PC-9 (cell line): Measurements from ENCODE around the gene C1orf146. TPM values are rescaled to one million over a fixed set of nuclear protein-coding genes. Genes with fewer than 3 reads are reported as not detected.

Source experiments
- BruUV-seq: library from RNA; stranded (reverse); fragments of 400-500 nt; replicated peaks from 2 replicates; lab custom pipeline; 2021; lab: Mats Ljungman, UMichigan
- CTCF ChIA-PET: fragments of 300-600 bp; sonication (Branson Sonifier 250); formaldehyde crosslinking; loops from one replicate; lab custom pipeline; 2022; ENCODE audit warnings: antibody characterized with exemption; lab: Charles Lee
- POLR2A ChIA-PET: fragments of 300-600 bp; sonication (Branson Sonifier 250); formaldehyde crosslinking; loops from one replicate; lab custom pipeline; 2022; ENCODE audit warnings: antibody characterized with exemption; ENCODE audit not compliant: unreplicated experiment; lab: Charles Lee
- DNase-seq, 2 experiments: peaks; one replicate each; pipeline versions ENCODE4 v3.0.0 to v3.0.0-alpha.2; 2015 to 2022; ENCODE audit warnings: mixed read lengths in 1 of 2
- H2AFZ ChIP-seq: fragments of 200-600 bp; sonication (generic); 2 replicates; pipeline ENCODE4 v1.8.1; 2017; ENCODE audit warnings: antibody characterized with exemption
- H3F3A ChIP-seq: fragments of 200-600 bp; sonication (generic); 2 replicates; pipeline ENCODE4 v1.8.1; 2017; ENCODE audit warnings: antibody characterized with exemption, mild to moderate bottlenecking, low read depth; ENCODE audit not compliant: insufficient read depth
- H3K27ac ChIP-seq: fragments of 200-600 bp; sonication (generic); 2 replicates; pipeline ENCODE4 v1.6.1; 2016; ENCODE audit warnings: mixed run types
- H3K27me3 ChIP-seq: fragments of 200-600 bp; sonication (generic); 2 replicates; pipeline ENCODE4 v1.6.1; 2016; ENCODE audit warnings: low read depth, mixed run types; ENCODE audit not compliant: insufficient read depth
- H3K36me3 ChIP-seq: fragments of 200-600 bp; sonication (generic); 2 replicates; pipeline ENCODE4 v1.6.1; 2016; ENCODE audit warnings: low read depth, mixed run types
- H3K4me1 ChIP-seq: fragments of 200-600 bp; sonication (generic); replicated peaks from 2 replicates; pipeline ENCODE4 v1.6.1; 2016; ENCODE audit warnings: mixed run types; ENCODE audit not compliant: insufficient read depth
- H3K4me2 ChIP-seq: fragments of 200-600 bp; sonication (generic); 2 replicates; pipeline ENCODE4 v1.6.1; 2017; ENCODE audit warnings: mixed run types
- H3K4me3 ChIP-seq: fragments of 200-600 bp; sonication (generic); 2 replicates; pipeline ENCODE4 v1.6.1; 2016; ENCODE audit warnings: mixed run types
- H3K79me2 ChIP-seq: fragments of 200-600 bp; sonication (generic); 2 replicates; pipeline ENCODE4 v1.6.1; 2017; ENCODE audit warnings: low read depth, mixed run types
- H3K9me2 ChIP-seq: fragments of 200-600 bp; sonication (generic); 2 replicates; pipeline ENCODE4 v1.8.1; 2017; ENCODE audit warnings: mild to moderate bottlenecking; ENCODE audit not compliant: insufficient read depth
- H3K9me3 ChIP-seq: fragments of 200-600 bp; sonication (generic); 2 replicates; pipeline ENCODE4 v1.8.1; 2016; ENCODE audit warnings: low read depth; ENCODE audit not compliant: insufficient read depth
- H4K20me1 ChIP-seq: fragments of 200-600 bp; sonication (generic); 2 replicates; pipeline ENCODE4 v1.8.1; 2017; ENCODE audit not compliant: insufficient read depth
- EZH2 ChIP-seq: fragments of 200-600 bp; sonication (generic); IDR thresholded peaks from 2 replicates; pipeline ENCODE4 v1.8.0; 2017; ENCODE audit warnings: antibody characterized with exemption, low read depth
- intact Hi-C: fragments of 100-400 bp; cut with micrococcal nuclease; formaldehyde crosslinking; loops from one replicate; pipeline ENCODE4 v1.10.0; 2022; ENCODE audit not compliant: unreplicated experiment
- total RNA-seq: library from RNA; stranded (reverse); gene quantifications from 2 replicates; pipeline ENCODE4 v1.2.3, GENCODE V29; 2021
- TF ChIP-seq, protein P1 (sequence below): fragments of 200-600 bp; sonication (generic); conservative IDR thresholded peaks from 2 replicates; pipeline ENCODE4 v1.6.1; 2017; ENCODE audit warnings: mixed run types, antibody characterized with exemption, mild to moderate bottlenecking, moderate library complexity

C1orf146 gene
- total RNA-seq, 1 experiment from 2014 or later, result not detected

DNA sequence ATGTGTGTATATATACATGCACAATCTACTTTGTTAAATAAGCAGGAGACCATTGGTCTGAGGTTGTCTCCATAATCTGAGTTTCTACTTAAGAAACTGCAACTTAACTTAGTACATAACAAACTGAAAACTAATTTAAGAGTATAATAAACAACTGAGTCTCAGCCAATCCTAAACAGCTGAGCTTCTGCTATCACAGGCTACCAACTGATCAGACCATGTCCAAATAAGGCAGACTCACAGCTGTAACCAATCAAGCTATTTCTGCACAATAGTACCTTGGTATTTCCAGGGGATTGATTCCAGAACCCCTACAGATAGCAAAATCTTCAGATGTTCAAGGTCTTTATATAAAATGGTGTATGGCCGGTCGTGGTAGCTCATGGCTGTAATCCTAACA lies 26.0 kb upstream of the C1orf146 start:
- Histone ChIP-seq H3K27ac (no peak overlapping the region), H3K9me3 (no peaks in the 10 kb centered on the region), H3K27me3 (no peaks in the 10 kb centered on the region), H4K20me1 (no peaks in the 10 kb centered on the region), H3K9me2 (no peaks in the 10 kb centered on the region), H3K4me2 (no peak overlapping the region), H3K4me3 (no peak overlapping the region), H3F3A (no peaks in the 10 kb centered on the region), H3K79me2 (no peaks in the 10 kb centered on the region), H3K4me1 (no peaks in the 10 kb centered on the region), H2AFZ (no peak overlapping the region), H3K36me3 (no peaks in the 10 kb centered on the region)
- intact Hi-C loops, result no loop called here
- no peak for DNase-seq
- no peak for TF ChIP-seq EZH2
- TF ChIP-seq, protein P1, sequence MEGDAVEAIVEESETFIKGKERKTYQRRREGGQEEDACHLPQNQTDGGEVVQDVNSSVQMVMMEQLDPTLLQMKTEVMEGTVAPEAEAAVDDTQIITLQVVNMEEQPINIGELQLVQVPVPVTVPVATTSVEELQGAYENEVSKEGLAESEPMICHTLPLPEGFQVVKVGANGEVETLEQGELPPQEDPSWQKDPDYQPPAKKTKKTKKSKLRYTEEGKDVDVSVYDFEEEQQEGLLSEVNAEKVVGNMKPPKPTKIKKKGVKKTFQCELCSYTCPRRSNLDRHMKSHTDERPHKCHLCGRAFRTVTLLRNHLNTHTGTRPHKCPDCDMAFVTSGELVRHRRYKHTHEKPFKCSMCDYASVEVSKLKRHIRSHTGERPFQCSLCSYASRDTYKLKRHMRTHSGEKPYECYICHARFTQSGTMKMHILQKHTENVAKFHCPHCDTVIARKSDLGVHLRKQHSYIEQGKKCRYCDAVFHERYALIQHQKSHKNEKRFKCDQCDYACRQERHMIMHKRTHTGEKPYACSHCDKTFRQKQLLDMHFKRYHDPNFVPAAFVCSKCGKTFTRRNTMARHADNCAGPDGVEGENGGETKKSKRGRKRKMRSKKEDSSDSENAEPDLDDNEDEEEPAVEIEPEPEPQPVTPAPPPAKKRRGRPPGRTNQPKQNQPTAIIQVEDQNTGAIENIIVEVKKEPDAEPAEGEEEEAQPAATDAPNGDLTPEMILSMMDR, result no peak
- BruUV-seq, result no TSS peak
- ChIA-PET POLR2A (no interaction called here), CTCF (no interaction called here)

DNA sequence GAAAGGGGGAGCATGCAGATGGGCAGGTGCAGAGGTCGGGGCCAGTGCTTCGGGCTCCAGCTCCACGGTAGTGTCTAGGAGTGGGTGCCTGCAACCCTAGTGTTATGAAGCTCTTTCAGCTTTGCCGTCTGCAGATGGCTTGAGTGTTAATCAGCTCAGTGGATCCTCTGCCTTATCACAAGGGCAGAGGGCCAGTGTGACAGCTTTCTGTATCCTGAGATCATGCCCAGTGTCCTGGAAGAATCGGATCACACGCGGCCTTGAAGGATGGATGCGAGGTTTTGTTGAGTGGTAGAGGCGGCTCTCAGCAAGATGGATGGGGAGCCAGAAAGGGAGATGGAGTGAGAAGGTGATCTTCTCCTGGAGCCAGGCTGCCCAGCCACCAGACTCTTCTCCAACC lies 25.5 kb upstream of the C1orf146 start:
- no peaks in the 10 kb centered on the region for H4K20me1 ChIP-seq
- no peaks in the 10 kb centered on the region for H3K4me1 ChIP-seq
- H3K79me2 ChIP-seq, result no peaks in the 10 kb centered on the region
- CTCF ChIA-PET, result no interaction called here
- no peak overlapping the region for H3K27ac ChIP-seq
- no peaks in the 10 kb centered on the region for H3F3A ChIP-seq
- no peaks in the 10 kb centered on the region for H3K9me3 ChIP-seq
- no peaks in the 10 kb centered on the region for H3K36me3 ChIP-seq
- H3K9me2 ChIP-seq, result no peaks in the 10 kb centered on the region
- DNase-seq, result no peak
- POLR2A ChIA-PET, result no interaction called here
- no peak overlapping the region for H3K4me2 ChIP-seq
- intact Hi-C loops, result no loop called here
- BruUV-seq, result no TSS peak
- no peak overlapping the region for H2AFZ ChIP-seq
- H3K27me3 ChIP-seq, result no peaks in the 10 kb centered on the region
- TF ChIP-seq, protein P1, result no peak
- no peak for TF ChIP-seq EZH2
- H3K4me3 ChIP-seq, result no peak overlapping the region

DNA sequence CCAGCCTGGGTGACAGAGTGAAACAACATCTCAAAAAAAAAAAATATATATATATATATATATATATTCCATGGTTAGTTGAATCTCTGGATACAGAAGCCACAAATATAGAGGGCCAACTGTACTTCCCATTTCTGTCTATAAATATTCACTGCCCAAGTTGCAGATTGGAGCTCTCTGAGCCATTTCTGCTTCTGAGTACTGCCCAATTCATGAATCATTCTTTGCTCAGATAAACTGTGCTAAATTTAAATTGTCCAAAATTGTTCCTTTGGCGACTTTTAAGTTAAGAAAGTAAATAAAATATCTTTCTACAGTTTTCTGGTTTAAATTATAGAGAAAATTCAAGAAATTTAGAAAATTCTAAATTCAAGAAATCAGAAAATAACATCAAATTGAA lies 23.2 kb upstream of the C1orf146 start:
- Histone ChIP-seq H3K9me3 (no peaks in the 10 kb centered on the region), H3K9me2 (no peaks in the 10 kb centered on the region), H3F3A (no peaks in the 10 kb centered on the region), H3K4me1 (no peaks in the 10 kb centered on the region), H2AFZ (no peak overlapping the region), H3K79me2 (no peaks in the 10 kb centered on the region), H3K4me2 (no peak overlapping the region), H3K4me3 (no peak overlapping the region), H3K36me3 (no peaks in the 10 kb centered on the region), H3K27me3 (no peaks in the 10 kb centered on the region), H4K20me1 (no peaks in the 10 kb centered on the region), H3K27ac (no peak overlapping the region)
- intact Hi-C loops, result no loop called here
- ChIA-PET CTCF (no interaction called here), POLR2A (no interaction called here)
- no TSS peak for BruUV-seq
- no peak for TF ChIP-seq EZH2
- TF ChIP-seq, protein P1, result no peak
- DNase-seq, result no peak
